Right forelimb (tissue), 1 donor: ENCODE measurements around the gene COL3A1.

Experiments
- DNase-seq: peaks from one replicate; pipeline ENCODE4 v3.0.0-alpha.2; 2018

The COL3A1 gene

DNA sequence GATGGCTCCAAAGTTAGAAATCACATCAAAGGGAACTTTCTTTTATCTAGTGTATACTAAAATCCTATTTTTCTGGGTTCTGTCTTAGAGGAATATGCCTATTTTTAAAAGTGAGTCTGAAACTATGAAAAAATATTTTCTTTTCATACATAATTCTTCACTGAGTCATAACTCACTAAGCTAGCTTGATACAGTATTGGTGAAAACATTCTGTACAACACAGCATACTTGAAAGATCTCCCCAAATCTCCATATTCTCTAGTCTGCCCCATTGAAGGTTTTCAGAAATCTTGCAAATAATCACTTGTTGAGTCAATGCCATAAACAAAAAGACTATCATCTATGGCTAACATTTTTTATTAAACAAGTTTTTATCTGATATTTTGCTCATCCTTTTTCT is 44.5 kb downstream of the COL3A1 start:
- no peak for DNase-seq

DNA sequence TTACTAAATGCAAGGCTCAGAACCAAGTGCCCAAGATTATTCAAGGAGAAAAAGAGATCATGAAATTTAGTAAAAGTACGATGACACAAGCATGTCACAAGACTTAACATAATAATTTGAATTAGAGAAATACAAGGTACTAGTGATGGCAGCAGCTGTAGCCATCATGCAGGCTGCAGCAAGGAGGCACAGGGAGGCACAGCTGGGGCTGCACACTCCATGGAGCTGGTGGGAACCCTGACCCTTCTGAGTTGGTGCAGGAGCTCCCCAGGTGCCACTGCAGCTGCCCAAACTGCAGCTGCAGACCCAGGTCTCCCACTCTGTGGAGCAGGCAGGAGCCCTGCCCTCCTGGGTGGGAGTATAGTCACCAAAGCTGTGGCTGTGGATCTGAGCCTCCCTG is 46.0 kb downstream of the COL3A1 start:
- no peak for DNase-seq

GRCh38 chr2:189022053-189022481 is 47.9 kb downstream of the COL3A1 start:
- DNase-seq = no peak

- no peak for DNase-seq
These were observed 48.3 kb downstream of the COL3A1 start for GRCh38 chr2:189022492-189022891.

GRCh38 chr2:189024901-189025618 is 50.9 kb downstream of the COL3A1 start:
- no peak for DNase-seq

- DNase-seq = no peak
These were observed 63.3 kb downstream of the COL3A1 start for GRCh38 chr2:189037518-189037917.

DNA sequence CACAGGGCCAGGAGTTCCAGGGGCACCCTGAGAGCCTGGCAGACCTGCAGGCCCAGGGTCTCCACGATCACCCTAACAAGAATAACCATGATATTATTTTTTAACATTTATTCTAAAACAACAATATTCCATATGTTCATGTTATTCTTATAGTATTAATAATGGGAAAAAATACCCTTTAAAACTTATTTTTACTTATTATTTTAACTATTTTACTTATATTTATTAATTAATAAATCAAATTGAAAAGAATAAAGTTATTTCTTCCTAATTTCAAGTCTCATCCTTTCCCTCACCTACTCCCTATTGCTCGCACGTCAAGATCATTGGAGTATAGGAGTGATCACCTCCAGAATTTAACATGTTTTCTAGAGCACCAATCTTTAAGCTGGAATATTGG is 71.7 kb downstream of the COL3A1 start:
- DNase-seq = no peak

DNA sequence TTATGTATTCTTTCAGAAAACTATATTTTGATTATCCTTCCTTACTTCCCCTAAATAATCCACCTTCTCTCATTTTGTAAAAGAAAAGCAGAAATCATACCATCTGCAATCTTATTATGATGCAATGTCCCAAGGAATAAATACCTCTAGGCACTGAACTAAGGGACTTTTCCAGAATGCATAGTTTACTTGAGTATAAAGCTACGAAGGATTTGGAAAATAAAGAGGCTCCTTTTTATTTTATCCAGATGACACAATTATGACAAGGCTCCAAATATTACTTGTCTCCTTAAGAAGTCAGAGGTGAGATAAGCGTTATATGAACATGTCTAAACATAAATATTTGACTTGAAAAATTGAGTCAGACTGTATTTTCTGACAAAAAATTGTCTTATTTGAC is 72.1 kb downstream of the COL3A1 start:
- no peak for DNase-seq

DNA sequence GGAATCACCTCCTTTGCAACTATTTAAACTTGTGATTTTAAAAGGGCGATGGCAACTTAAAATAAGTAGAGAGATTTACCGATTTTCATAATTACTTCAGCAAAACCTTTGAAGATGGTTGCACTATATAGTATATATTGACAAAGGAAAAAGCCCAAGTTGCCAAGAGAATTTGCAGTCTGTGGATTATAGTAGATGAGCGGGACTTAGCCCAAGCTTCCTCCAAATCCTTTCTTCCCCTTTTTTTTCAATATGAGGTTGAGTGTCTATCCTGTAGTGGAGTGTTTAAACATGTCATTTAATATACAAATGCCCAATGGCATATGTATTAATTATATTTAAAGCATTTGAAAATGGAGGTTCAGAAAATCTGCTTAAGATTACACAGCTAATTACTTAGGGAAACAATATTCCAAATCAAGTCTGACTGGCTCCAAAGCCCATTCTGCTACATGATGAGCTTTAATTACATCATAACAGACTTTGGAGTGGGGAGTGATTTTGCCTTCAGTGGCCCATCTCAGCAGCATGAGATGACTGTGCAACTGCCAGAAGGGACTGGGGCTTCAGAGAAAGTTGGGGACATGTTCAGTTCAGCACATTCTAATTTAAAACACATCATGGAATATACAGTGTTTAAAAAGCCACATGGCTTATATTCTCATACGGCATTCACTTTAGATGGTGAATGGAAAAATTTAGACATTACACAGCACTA is 73.2 kb downstream of the COL3A1 start:
- no peak for DNase-seq

DNA sequence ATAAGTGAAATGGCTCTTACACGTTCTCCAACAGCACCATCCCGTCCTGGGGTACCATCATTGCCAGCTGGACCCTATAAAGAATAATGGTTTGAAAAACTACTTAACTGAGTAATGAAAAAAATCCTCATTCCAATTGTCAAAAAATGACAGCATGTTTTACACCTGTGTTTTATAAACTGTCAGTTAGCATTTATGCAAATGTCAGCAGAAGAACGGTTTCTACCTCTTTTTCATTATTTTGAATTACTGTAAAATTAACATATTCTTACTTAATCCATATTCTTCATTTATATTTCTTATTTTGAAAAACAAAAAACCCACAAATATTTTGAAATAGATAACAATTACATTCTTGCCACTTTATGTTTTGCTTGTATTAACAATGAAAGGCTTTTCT is 74.0 kb downstream of the COL3A1 start:
- DNase-seq = no peak

GRCh38 chr2:189049709-189050164 is 75.6 kb downstream of the COL3A1 start:
- no peak for DNase-seq

GRCh38 chr2:189050165-189050712 is 76.1 kb downstream of the COL3A1 start:
- DNase-seq = no peak

DNA sequence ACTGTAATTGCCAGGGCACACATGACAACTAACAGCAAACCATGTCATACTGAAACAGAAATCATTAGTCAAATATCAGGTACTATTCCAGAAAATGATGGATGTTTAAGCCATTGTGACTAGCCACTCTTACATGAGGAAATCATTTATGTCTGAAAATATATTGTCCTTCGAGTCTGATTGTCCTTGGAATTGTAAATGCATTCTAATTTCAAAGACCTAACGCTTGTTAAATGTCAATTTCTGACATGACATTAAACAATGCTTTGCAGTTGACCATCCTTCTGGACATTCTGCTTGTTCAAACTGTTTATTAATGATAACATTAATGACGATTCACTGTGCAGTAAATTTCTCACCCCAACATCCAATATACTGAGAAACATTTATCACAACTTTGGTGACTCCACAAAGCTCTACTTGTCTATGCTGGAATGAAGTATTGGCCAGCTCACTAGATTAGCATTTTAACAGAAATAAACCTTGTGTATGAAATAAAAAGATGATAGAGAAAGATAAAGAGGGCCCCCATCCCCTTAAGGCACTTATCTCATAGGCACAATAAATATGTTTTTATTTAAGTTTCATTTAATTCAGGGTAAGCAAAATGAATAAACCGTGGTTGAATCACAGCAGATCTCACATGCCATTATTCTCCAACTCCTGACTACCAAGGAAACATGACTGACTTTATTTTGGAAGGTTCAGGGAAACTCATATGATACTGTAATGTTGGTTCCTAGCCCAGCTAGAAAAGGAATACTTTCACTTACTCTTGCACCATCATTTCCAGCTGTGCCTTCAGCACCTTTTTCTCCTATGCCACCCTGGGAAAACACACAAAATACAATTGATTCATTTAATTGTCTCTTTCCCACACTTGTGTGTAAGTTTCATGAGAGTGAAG is 82.3 kb downstream of the COL3A1 start:
- DNase-seq = no peak

- DNase-seq = no peak
These were observed 83.1 kb downstream of the COL3A1 start for GRCh38 chr2:189057316-189057715.

- DNase-seq = no peak
These were observed 86.0 kb downstream of the COL3A1 start for GRCh38 chr2:189060096-189060642.
